NCI-H146 treated with DMSO at 0.1 percent for 48 hours (cell line): ENCODE measurements around the gene RNF2.
"Not testable (repeated sequence)": the region's sequence is repeated elsewhere in the genome, so short reads cannot be mapped to it uniquely, and the experiment has no call there.

ENCODE experiments used
- DNase-seq: peaks from one replicate; lab custom pipeline; 2025; ENCODE audit not compliant: unreplicated experiment; lab: John Stamatoyannopoulos, UW

Gene RNF2

DNA sequence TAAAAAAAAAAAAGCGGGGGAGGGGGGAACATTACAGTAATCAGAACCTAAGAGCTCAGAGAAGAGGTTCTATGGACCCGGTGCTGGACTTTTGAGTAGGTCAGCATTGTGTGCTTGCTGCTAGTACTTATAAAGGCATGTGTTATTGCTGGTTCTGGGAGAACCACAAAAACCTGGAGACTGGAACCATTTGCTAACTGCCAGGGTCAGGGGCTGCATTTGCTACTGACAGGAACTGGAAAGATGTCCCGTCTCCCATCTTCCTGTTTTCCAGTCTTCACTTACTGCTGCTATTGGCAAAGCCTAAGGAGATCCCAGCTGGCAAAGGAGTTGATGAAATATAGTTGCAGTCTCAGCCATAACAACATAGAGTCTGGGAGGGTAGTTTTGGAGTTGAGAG lies 4.3 kb downstream of the RNF2 start:
- no peak for DNase-seq

DNA sequence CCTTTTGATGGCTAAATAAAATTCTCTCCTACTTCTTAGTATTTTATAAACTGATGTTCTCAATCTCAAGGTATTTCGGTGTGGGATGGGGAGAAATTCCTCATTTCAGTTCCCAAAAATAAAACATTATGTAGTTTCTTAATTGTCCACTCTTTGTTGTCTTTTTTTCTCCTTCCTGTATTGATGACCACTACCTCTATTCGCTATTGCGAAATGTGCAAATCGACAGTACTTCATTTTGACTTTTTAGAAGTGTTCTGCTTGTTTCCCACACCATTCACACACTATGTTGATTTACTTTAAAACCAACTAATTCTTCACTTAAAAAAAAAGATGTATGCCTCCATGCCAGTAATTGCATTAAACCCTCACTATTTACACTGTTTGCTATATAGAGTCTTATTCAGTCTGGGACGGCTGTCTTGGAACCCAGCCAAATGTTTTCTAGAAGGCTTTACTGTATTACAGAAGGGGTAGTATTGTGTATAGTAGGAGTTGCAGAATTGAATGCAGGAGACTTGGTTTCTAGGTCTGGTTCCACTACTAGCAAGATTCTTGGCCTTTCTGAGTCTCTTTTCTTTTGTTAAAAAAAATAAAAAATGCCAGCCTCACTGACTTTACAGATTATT lies 5.6 kb downstream of the RNF2 start:
- no peak for DNase-seq

DNA sequence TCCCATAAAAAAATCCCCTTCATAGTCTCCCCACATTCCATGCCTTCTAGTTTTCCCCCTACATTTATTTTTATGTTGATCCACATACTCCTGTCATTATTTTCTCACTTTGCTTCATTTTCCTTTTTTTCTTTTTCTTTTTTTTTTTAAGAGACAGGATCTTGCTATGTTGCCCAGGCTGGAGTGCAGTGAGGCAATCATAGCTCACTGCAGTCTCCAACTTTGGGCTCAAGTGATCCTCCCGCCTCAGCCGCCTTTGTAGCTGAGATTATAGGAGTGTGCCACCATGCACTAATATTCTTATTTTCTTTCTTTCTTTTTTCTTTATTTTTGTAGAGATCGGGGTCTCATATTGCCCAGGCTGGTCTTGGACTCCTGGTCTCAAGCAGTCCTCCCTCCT lies 7.8 kb downstream of the RNF2 start:
- no peak for DNase-seq

DNA sequence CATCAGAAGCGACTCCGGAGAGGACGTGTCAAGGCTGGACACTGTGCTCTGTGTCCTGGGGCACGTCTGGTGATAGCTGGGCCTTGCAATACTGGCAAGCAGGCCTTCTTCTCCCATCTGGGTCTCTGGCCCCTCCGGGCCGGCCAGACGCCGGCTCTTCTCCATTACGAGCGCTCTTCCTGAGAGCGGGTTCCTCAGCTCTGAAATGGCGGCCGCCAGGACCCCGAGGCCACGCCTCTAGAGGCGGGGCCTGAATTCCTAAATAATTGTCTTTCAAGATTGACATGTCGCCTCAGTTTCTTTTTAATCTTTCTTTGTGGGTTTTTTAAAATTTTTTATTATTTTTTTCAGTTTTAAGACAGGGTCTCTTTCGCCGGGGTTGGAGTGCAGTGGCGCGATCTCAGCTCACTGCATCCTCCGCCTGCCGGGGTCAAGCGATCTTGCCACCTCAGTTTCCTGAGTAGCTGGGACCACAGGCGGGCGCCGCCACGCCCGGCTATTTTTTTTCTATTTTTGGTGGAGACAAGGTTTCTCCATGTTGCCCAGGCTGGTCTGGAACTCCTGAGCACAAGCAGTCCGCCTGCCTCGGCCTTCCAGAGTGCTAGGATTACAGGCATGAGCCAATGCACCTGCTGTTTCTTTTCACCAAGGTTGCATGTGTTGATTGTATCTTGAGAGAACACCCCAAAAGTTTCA lies 9.2 kb downstream of the RNF2 start:
- no peak for DNase-seq

DNA sequence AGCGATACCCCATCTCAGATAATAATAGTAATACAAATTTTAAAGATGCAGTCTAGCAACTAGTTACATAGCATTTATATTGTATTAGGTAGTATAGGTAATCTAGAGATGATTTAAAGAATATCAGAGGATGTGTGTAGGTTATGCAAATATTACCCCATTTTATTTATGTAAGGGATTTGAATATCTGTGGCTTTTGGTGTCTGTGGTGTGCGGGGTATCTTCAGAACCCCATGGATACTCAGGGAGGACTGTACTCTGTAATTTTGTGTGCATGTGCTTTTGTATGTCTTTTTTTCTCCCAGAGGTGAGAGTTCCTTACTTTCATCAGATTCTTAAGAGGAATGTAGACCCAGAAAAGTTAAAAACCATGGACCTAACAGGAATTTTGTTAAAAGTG lies 12.8 kb downstream of the RNF2 start:
- no peak for DNase-seq

DNA sequence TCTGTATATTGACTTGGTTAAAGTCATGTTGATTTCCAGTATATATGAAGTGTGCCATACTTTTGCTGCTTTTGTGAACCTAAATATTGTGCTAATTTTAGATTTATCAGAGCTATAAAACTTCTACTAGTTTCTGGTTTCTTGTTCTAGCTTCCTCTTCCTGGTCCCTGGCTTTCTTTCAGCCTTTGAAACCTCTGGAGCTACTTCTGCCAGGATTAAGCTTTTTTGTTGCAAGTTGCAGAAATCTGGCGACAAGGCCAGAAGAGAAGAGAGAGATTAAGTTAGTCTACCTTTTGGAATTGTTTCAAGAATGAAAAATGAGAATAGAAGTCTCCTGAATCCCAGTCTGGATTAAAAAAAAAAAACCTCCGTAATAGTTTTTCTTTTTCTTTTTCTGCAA lies 13.5 kb downstream of the RNF2 start:
- DNase-seq, result no peak

DNA sequence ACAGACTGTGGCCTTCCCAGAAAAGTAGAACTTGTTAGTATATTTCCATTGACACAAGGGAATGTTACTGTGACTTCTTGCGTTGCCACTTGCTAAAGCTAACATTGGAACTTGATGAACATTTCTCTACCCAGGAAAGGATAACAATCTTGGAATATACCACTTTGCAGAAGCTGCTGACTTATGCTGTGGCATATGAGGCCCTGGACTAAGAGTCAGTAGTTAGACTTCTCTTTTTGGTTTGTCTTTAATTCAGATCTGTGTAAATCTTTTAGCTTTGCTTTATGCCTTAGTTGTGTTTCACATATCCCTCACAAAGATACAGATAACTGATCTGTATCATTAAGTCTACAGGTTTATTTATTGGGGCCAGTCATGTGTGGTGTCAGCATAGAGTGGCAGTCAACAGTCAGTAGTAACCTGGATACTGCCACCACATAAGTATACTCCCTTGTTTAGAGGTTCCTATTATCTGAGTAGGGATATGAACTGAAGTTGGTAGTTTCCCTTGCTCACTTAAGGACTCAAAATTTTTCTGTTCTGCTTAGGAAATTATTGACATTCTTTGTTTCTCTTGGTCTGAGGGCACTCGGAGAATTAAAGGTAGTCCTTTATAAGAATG lies 14.7 kb downstream of the RNF2 start:
- no peak for DNase-seq

DNA sequence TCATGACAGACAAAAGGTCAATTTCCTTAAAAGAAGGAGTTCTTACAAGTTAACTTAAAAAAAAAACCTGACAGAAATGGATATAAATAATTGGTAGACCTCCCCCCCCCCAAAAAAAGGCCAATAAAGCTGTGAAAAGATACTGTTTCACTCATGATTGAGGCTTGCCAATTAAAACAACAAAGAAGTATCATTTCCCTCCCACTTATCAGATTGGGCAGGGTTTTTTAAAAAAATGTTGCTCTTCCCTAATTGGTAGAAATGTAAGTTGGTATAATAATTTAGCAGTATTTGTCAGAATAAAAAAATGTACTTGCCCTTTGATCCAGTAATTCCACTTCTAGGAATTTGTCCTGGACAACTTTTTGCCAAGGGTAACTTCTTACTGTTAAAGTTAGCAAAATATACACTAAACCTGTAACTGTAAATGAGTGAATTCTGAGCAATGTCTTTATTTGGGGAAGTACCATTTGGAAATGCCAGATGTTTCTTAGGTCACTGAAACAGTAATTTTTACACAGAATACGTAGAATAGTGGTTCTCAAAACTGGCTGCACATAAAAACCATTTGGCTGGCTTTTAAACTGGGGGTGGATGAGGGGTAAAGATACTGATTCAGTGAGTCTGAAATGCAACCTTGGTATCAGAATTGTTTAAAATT lies 17.5 kb downstream of the RNF2 start:
- no peak for DNase-seq

DNA sequence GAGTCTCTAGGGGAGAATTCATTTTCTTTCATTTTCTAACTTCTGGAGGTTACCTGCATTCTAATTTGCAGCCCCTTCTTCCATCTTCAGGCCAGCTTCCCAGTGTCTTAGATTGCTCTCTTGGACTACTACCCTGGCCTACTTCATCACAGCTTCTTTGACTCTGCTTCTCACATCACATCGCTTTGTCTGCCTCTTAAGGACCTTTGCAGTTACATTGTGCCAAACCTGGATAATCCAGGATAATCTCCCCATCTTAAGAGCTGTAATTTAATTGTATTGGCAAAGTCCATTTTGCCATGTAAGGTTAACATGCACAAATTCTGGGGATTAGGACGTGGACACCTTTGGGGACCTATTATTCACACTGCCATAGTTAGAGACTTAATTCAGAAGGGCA lies 18.4 kb downstream of the RNF2 start:
- DNase-seq, result no peak

DNA sequence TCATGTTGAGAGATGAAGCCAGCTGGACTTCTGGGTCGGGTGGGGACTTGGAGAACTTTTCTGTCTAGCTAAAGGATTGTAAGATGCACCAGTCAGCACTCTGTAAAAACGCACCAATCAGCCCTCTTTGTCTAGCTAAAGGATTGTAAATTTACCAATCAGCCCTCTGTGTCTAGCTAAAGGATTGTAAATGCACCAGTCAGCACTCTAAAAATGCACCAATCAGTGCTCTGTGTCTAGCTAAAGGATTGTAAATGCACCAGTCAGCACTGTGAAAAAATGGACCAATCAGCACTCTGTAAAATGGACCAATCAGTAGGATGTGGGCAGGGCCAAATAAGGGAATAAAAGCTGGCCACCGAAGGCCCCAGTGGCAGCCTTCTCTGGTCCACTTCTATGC lies 19.6 kb downstream of the RNF2 start:
- not testable (repeated sequence) for DNase-seq

DNA sequence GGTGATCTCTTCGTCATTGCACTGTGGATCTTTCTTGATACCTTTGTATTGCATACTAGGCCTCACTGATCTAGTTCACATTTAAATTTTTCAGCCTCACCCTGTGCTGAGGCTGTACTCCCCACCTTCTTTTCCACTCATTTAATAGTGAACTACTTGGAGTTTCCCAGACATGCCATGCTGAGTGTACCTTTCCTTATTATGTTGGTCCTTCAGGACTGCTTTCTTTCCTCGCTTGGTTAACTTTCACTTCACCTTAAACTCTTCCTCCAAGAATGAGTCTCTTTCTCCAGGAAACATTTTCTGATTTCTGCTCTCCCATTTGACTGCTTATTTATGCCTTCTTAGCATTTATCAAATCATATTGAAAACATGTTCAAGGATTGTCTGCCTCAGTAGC lies 20.8 kb downstream of the RNF2 start:
- no peak for DNase-seq

DNA sequence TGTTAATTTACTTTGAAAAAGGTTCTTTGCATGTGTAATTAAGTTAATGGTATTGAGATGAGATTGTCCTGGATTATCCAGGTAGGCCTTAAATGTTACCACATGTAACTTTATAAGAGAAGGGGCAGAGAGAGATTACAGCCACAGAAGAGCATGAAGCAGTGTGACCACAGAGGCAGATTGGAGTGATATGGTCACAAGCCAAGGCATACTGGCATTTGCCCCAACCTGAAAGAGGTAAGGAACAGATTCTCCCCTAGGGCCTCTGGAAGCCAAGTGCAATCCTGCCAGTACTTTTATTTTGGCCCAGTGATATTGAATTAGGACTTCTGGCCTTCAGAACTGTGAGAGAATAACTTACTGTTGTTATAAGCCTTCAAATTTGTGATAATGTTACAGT lies 23.0 kb downstream of the RNF2 start:
- DNase-seq, result no peak

DNA sequence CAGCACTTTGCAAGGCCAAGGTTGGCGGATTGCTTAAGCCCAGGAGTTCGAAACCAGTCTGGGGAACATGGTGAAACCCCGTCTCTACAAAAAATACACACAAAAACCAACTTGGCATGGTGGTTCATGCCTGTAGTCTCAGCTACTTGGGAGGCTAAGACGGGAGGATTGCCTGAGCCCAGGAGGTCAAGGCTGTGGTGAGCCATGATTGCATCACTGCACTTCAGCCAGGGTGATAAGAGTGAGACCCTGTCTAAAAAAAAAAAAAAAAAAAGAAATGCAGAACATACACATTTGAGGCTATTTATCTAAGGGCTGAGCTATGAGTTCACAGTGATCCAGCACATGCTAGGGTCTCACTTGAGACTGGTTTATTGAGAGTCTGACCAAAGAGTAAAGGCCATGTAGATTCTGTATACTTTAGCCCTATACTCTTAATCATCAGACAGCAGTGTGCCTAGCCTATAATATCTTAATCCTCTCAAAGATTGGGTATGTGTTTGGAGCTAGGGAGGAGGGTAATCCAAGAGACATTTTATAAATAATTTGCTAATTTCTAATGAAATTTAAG lies 23.9 kb downstream of the RNF2 start:
- no peak for DNase-seq

DNA sequence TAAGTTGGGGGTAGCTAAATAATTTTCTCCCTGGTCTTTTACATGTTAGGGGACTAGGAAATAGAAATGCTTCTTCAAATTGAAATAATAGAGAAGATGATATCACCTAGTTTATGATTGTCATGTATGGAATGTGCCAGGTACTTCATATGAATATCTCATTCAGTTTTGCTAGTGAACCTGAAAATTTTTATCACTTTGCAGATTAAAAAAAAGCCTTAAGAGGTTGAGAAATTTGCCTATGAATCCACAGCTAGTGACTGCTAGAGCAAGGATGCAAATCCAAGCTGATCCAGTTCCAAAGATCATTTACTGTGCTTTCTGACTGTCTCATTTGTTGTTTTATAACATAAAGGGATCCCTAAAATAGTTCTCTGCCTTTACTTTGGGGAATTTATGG lies 24.7 kb downstream of the RNF2 start:
- no peak for DNase-seq

DNA sequence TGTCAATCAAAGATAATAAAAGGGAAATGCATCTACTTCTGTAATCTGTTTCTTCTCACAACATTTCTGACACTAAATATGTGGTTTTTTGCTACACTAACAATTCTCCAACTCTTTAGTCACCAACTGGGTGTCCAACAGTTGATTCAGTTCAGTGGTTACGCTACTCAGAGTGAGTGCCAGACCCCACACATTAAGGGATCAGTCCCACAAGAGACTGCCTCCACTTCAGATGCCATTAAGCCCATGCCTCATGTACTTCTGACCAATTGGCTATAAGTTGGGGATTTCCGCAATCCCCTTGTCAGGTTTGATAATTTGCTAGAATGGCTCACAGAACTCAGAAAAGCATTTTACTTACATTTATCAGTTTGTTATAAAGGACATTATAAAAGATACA lies 28.4 kb downstream of the RNF2 start:
- no peak for DNase-seq

DNA sequence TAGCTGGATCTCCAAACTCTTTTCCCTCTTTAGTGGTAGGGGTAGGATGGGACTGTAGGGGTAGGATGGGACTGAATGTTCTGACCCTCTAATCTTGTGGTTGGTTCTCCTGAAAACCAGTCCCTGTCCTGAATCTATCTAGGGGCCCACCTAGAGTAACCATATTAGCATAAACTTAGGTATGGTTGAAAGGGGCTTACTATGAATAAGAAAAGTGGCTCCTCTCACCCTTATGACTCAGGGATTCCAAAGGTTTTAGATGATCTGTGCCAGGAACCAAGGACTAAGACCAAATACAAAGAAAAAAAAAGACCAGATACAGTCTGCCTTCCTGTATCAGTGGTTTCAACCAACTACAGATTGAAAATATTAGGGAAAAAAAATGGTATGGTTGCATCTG lies 28.9 kb downstream of the RNF2 start:
- DNase-seq, result no peak

DNA sequence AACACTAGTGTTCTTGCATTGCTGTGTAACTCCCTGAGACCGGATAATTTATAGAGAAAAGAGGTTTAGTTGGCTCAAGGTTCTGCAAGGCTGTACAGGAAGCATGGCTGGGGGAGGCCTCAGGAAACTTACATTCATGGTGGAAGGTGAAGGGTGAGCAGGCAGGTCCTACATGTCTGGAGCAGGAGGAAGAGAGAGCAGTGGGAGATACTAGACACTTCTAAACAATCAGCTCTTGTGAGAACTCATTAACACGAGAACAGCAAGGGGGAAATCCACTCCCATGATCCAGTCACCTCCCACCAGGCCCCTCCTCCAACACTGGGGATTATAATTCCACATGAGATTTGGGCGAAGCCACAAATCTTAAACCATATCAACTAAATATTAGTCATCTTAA lies 30.1 kb downstream of the RNF2 start:
- DNase-seq, result no peak

DNA sequence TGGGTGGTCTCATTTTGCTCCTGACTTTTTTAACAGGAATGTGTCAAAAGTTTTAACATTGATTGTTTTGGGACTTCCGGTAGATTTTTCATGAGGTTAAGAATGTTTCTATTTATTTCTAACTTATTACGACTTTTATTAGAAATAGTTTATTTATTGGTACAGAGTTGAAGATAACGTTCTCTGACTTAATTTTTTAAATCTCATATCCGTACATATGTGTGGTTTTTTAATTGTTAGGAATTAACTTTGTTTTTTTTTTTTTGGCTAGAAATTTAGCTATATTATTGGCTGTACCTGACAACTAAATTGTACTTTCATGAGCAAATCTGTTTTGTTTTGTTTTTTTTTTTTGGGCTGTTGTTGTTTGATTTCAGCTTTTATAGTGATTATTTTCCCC lies 32.0 kb downstream of the RNF2 start:
- no peak for DNase-seq

DNA sequence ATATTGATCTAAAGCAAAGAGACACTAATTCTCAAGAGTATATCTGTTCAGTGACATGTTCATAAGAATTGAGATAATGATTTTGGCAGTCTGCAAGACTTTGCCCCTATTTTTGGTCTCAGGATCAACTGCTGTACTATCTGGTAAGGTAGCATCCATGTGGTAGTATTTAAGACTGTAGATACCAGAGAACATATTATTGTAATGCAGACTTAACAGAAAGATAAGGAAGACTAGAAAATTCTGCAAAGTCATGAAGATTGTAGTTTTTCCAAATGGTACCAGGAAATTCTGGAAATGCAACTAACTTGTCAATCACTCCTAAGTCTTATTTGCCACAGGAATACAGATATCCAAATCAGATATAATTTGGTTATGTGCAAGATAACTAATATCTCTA lies 35.1 kb downstream of the RNF2 start:
- DNase-seq, result no peak

DNA sequence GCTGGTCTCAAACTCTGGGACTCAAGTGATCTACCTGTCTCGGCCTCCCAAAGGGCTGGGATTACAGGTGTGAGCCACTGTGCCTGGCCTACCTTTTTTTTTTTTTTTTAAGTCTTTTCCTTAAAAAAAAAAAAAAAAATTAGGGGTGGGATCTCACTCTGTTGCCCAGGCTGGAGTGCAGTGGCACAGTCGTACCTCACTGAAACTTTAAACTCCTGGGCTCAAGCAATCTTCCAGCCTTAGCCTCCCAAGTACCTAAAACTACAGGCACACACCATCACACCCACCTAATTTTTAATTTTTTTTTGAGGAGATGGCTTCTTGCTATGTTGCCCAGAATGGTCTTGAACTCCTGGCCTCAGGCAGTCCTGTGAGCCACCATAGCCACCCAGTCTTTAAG lies 38.5 kb downstream of the RNF2 start:
- no peak for DNase-seq

DNA sequence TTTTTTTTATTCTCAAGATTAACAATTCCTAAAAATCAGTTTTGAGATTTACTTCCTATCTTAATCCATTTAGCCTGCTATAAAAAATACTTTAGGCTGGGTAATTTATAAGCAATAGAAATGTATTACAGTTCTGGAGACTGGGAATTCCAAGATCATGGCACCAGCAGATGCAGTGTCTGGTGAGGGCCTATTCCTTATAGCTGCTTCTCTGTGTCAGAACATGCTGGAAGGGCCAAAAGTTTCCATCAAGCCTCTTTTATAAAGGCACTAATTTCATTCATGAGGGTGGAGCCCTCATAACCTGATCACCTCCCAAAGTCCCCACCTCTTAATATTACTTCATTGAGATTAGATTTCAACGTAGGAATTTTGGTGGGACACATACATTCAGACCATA lies 41.7 kb downstream of the RNF2 start:
- no peak for DNase-seq

DNA sequence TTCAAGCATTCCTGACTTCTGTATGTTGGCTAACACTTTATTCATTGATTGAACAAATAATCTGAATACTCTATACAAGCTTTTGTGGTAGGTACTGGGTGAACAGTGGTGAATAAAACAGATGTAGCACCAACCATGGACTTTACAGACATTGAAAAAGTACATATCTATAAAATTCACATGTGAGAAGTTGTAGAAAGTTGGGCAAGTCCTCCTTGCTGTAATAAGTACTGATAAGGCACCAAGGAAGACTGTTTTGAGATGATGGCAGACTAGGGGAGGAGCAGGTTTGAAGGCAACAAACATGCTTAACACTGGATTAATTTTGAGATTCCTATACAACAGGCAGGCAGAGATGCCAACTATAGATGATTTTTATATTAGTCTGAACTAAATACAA lies 42.4 kb downstream of the RNF2 start:
- DNase-seq, result no peak
